Esophagus muscularis mucosa (tissue), 3 donors: ENCODE measurements around the gene NAA15.

Experiments
- POLR2AphosphoS5 ChIP-seq, 2 donors: sonication (generic); formaldehyde crosslinking; IDR thresholded peaks; one replicate each; pipeline ENCODE4 v1.6.1; 2017; ENCODE audit warnings: antibody characterized with exemption in 2 of 2
- TF ChIP-seq, protein P1 (sequence below), 3 experiments: fragments of 200-600 bp in 2 of 3; fragments of 450-650 bp in 1 of 3; sonication (generic) in 2 of 3; IDR thresholded peaks; one replicate each; pipeline ENCODE4 v1.5.1; 2017 to 2019; ENCODE audit warnings: antibody characterized with exemption in 3 of 3, mild to moderate bottlenecking in 2 of 3, moderate library complexity in 1 of 3

GRCh38 chr4:139337612-139338011, 36.3 kb downstream of the NAA15 start:
- TF ChIP-seq, protein P1, sequence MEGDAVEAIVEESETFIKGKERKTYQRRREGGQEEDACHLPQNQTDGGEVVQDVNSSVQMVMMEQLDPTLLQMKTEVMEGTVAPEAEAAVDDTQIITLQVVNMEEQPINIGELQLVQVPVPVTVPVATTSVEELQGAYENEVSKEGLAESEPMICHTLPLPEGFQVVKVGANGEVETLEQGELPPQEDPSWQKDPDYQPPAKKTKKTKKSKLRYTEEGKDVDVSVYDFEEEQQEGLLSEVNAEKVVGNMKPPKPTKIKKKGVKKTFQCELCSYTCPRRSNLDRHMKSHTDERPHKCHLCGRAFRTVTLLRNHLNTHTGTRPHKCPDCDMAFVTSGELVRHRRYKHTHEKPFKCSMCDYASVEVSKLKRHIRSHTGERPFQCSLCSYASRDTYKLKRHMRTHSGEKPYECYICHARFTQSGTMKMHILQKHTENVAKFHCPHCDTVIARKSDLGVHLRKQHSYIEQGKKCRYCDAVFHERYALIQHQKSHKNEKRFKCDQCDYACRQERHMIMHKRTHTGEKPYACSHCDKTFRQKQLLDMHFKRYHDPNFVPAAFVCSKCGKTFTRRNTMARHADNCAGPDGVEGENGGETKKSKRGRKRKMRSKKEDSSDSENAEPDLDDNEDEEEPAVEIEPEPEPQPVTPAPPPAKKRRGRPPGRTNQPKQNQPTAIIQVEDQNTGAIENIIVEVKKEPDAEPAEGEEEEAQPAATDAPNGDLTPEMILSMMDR (IDR thresholded peaks at IDR 0.05) = no peak
- no peak for TF ChIP-seq POLR2AphosphoS5 (IDR thresholded peaks at IDR 0.05)
